SK-N-SH (cell line): ENCODE results near the gene UNC93B1. TPM values are rescaled to one million over a fixed set of nuclear protein-coding genes. Genes with fewer than 3 reads are reported as not detected.

ENCODE experiments used
- CTCF ChIA-PET: fragments of 300-600, 350-600 bp; formaldehyde crosslinking; extraction: SDS; loops from one replicate; lab custom pipeline; 2021; lab: Yijun Ruan, JAX
- POLR2A ChIA-PET: fragments of 350-600 bp; sonication (Branson Sonifier 250); formaldehyde crosslinking; extraction: SDS; loops from one replicate; lab custom pipeline; 2020; ENCODE audit warnings: antibody characterized with exemption, inconsistent platforms; lab: Yijun Ruan, JAX
- DNase-seq: peaks from one replicate; pipeline ENCODE4 v3.0.0; 2012
- H2AFZ ChIP-seq: fragments of 200-600 bp; sonication (generic); 2 replicates; pipeline ENCODE4 v1.8.1; 2016; ENCODE audit warnings: antibody characterized with exemption, mild to moderate bottlenecking, low read depth
- H3F3A ChIP-seq: fragments of 200-600 bp; sonication (generic); replicated peaks from 2 replicates; pipeline ENCODE3; 2016; ENCODE audit warnings: antibody characterized with exemption, mild to moderate bottlenecking; ENCODE audit not compliant: insufficient read depth
- H3K27ac ChIP-seq, 2 experiments: fragments of 200-500 bp in 1 of 2; fragments of 200-600 bp in 1 of 2; sonication (Bioruptor generic) in 1 of 2; sonication (generic), shearing (Covaris generic) in 1 of 2; 2 replicates each; pipeline versions ENCODE4 v1.5.1 to v1.6.1; 2014 to 2016; ENCODE audit warnings: low read depth in 2 of 2, inconsistent platforms in 1 of 2, low read length in 1 of 2, mild to moderate bottlenecking in 1 of 2, mixed read lengths in 1 of 2
- H3K27me3 ChIP-seq: fragments of 200-600 bp; sonication (generic), shearing (Covaris generic); 2 replicates; pipeline ENCODE4 v1.6.1; 2016; ENCODE audit warnings: mixed run types; ENCODE audit not compliant: insufficient read depth
- H3K36me3 ChIP-seq, 2 experiments: fragments of 200-500 bp in 1 of 2; fragments of 200-600 bp in 1 of 2; sonication (Bioruptor generic) in 1 of 2; sonication (generic) in 1 of 2; replicated peaks in 1 of 2; 2 replicates each; pipeline versions ENCODE3 to v1.5.1; 2014 to 2016; ENCODE audit warnings: low read length in 1 of 2, mild to moderate bottlenecking in 1 of 2; ENCODE audit not compliant: insufficient read depth in 2 of 2, control insufficient read depth in 1 of 2
- H3K4me1 ChIP-seq, 2 experiments: fragments of 200-500 bp in 1 of 2; fragments of 200-600 bp in 1 of 2; sonication (Bioruptor generic) in 1 of 2; sonication (generic), shearing (Covaris generic) in 1 of 2; 2 replicates each; pipeline versions ENCODE4 v1.5.1 to v1.6.1; 2014 to 2016; ENCODE audit warnings: low read depth in 1 of 2, low read length in 1 of 2, mixed run types in 1 of 2; ENCODE audit not compliant: insufficient read depth in 2 of 2, control insufficient read depth in 1 of 2
- H3K4me2 ChIP-seq: fragments of 200-600 bp; sonication (generic), shearing (Covaris generic); 2 replicates; pipeline ENCODE4 v1.6.1; 2017; ENCODE audit warnings: mixed run types
- H3K4me3 ChIP-seq, 2 experiments: fragments of 200-500 bp in 1 of 2; fragments of 200-600 bp in 1 of 2; sonication (Bioruptor generic) in 1 of 2; sonication (generic), shearing (Covaris generic) in 1 of 2; 2 replicates each; pipeline versions ENCODE4 v1.5.1 to v1.8.1; 2014 to 2016; ENCODE audit warnings: low read depth in 2 of 2, inconsistent platforms in 1 of 2, low read length in 1 of 2, mild to moderate bottlenecking in 1 of 2, mixed read lengths in 1 of 2, moderate library complexity in 1 of 2
- H3K79me2 ChIP-seq: fragments of 200-600 bp; sonication (generic); 2 replicates; pipeline ENCODE4 v1.8.1; 2017; ENCODE audit warnings: mild to moderate bottlenecking; ENCODE audit not compliant: insufficient read depth
- H3K9ac ChIP-seq: fragments of 200-600 bp; sonication (generic); 2 replicates; pipeline ENCODE4 v1.6.1; 2017; ENCODE audit warnings: mixed run types
- H3K9me2 ChIP-seq: fragments of 200-600 bp; sonication (generic); 2 replicates; pipeline ENCODE4 v1.6.1; 2017; ENCODE audit warnings: mixed run types
- H3K9me3 ChIP-seq: fragments of 200-600 bp; sonication (generic); 2 replicates; pipeline ENCODE4 v1.6.1; 2017; ENCODE audit warnings: mixed run types, mild to moderate bottlenecking, moderate library complexity
- H4K20me1 ChIP-seq: fragments of 200-600 bp; sonication (generic); 2 replicates; pipeline ENCODE4 v1.6.1; 2017; ENCODE audit warnings: mild to moderate bottlenecking, mixed run types; ENCODE audit not compliant: insufficient read depth
- ELF1 ChIP-seq: IDR thresholded peaks from 2 replicates; pipeline ENCODE4 v1.4.0; 2012
- EP300 ChIP-seq, 2 experiments: IDR thresholded peaks; 2 replicates each; pipeline versions ENCODE4 v1.4.0 to v1.6.1; 2012; ENCODE audit warnings: borderline replicate concordance in 1 of 2, low read depth in 1 of 2, low read length in 1 of 2
- EZH2phosphoT487 ChIP-seq: fragments of 200-600 bp; sonication (generic); IDR thresholded peaks from 2 replicates; pipeline ENCODE4 v1.6.1; 2017; ENCODE audit warnings: low read depth, mixed run types, mild to moderate bottlenecking, antibody characterized with exemption, moderate library complexity, borderline replicate concordance
- FOXJ3 ChIP-seq: sonication (generic); formaldehyde crosslinking; IDR thresholded peaks from 2 replicates; pipeline ENCODE4 v1.5.1; 2020; ENCODE audit warnings: mild to moderate bottlenecking, missing genetic modification reagents
- GABPA ChIP-seq: IDR thresholded peaks from 2 replicates; pipeline ENCODE4 v1.4.0; 2012; ENCODE audit warnings: low read depth, mild to moderate bottlenecking
- MAX ChIP-seq: IDR thresholded peaks from 2 replicates; pipeline ENCODE4 v1.4.0; 2012; ENCODE audit warnings: low read depth
- MEF2A ChIP-seq: IDR thresholded peaks from 2 replicates; pipeline ENCODE4 v1.4.0; 2012; ENCODE audit warnings: low read depth, borderline replicate concordance
- MXI1 ChIP-seq: IDR thresholded peaks from 2 replicates; pipeline ENCODE4 v1.6.1; 2012; ENCODE audit warnings: mild to moderate bottlenecking, low read depth, low read length, improper control_type of control experiment
- NFIC ChIP-seq: IDR thresholded peaks from 2 replicates; pipeline ENCODE4 v1.4.0; 2012; ENCODE audit warnings: borderline replicate concordance
- PBX3 ChIP-seq: IDR thresholded peaks from 2 replicates; pipeline ENCODE4; 2012
- RAD21 ChIP-seq: IDR thresholded peaks from 2 replicates; pipeline ENCODE4 v1.6.1; 2012; ENCODE audit warnings: mild to moderate bottlenecking, low read length
- REST ChIP-seq: IDR thresholded peaks from 2 replicates; pipeline ENCODE4 v1.6.1; 2012; ENCODE audit warnings: mild to moderate bottlenecking, low read depth, low read length, moderate library complexity
- RFX5 ChIP-seq: IDR thresholded peaks from 2 replicates; pipeline ENCODE4 v1.6.1; 2012; ENCODE audit warnings: mild to moderate bottlenecking, improper control_type of control experiment, low read length
- SIN3A ChIP-seq: IDR thresholded peaks from 2 replicates; pipeline ENCODE4 v1.6.1; 2012; ENCODE audit warnings: low read depth, mild to moderate bottlenecking, low read length, moderate library complexity, borderline replicate concordance
- SMC3 ChIP-seq: IDR thresholded peaks from 2 replicates; pipeline ENCODE4 v1.6.1; 2012; ENCODE audit warnings: low read depth, low read length, improper control_type of control experiment
- TAF1 ChIP-seq: IDR thresholded peaks from 2 replicates; pipeline ENCODE4 v1.6.1; 2012; ENCODE audit warnings: low read depth, mild to moderate bottlenecking, low read length, moderate library complexity, borderline replicate concordance
- USF1 ChIP-seq: IDR thresholded peaks from 2 replicates; pipeline ENCODE4 v1.4.0; 2012; ENCODE audit warnings: low read depth, borderline replicate concordance
- WGBS: methylation state at CpG from one replicate; pipeline ENCODE4 v1.1.6; 2017; ENCODE audit warnings: low lambda C conversion rate; 5-methylcytosine and 5-hydroxymethylcytosine counted together
- polyA plus RNA-seq, 3 experiments: library from polyadenylated mRNA; depleted of rRNA; stranded (reverse); fragments of >200 nt; gene quantifications; 2 replicates each; pipeline ENCODE4 v1.2.3, GENCODE V29; 2012
- TF ChIP-seq, protein P1 (sequence below): fragments of 200-600 bp; sonication (generic); IDR thresholded peaks from 2 replicates; pipeline ENCODE4 v1.6.1; 2017; ENCODE audit warnings: antibody characterized with exemption, mild to moderate bottlenecking, moderate library complexity

Gene UNC93B1
- polyA plus RNA-seq, 1 of the 3 experiments (the other 2 are of a cell fraction), result 28.9 TPM

DNA sequence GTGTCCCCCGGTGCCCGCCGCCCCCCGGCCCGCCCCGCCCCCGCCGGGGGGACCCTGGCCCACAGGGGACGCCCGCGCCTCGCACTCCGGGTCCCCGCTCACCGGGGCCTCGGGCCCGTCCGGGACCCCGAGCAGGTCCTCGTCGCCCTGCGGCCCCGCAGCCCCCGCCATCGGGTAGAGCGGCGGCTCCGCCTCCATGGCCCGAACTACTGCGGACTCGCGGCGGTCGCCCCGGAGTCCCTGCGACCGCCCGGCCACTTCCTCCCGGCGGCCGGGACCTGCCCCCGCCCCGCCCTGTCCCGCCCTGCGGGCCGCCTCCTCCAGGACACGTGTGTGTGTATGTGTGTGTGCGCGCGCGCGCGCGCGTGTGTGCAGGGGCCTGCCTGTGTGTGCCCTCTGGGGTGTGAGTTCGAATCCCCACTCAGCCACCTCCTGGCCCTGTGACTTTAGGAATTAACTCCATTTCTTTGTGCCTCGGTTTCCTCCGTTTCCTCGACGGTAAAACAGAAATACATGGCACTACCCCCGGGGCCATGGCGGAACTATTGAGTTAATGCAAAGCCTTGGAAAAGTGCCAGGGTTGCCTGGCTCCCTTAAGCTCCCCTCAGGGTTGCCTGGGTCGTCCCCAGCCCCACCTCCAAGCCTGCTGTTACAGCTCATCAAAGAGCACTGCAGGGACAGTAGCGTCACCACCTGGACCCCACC is at the start of gene UNC93B1 (continued):
- no peak for TF ChIP-seq REST
- TF ChIP-seq, all 33 proteins: peak for 7

- WGBS, result 96% methylated on average over 3 of the region's 9 CpGs
- Histone ChIP-seq H3K4me2 (no peak overlapping the region), H4K20me1 (no peaks in the 10 kb centered on the region), H3K4me1 (peaks cover 0 to 10% of the 10 kb centered on the region in 2 experiments; a peak in 1 of 4 replicates), H3K27ac (no peak overlapping the region), H3K9me2 (no peaks in the 10 kb centered on the region), H3K9me3 (no peaks in the 10 kb centered on the region), H3K4me3 (no peak overlapping the region), H3K36me3 (peaks cover 0 to 8% of the 10 kb centered on the region in 2 experiments), H3K9ac (no peak overlapping the region), H3F3A (no peaks in the 10 kb centered on the region), H3K27me3 (no peaks in the 10 kb centered on the region), H2AFZ (no peak overlapping the region), H3K79me2 (no peaks in the 10 kb centered on the region)
- CTCF ChIA-PET, result interaction anchor here (0.8 kb wide), 1 partner anchor 16 kb away, joined by 3 read pairs; no protein-coding TSS in a partner anchor
- POLR2A ChIA-PET, result interaction anchor here (1.1 kb wide), 1 partner anchor 8 kb away, joined by 3 read pairs; no protein-coding TSS in a partner anchor
- TF ChIP-seq GABPA (no peak), EZH2phosphoT487 (no peak), SMC3 (no peak), TAF1 (no peak), NFIC (no peak), RFX5 (no peak), MAX (no peak), MXI1 (no peak), SIN3A (no peak), REST (no peak), RAD21 (no peak), ELF1 (no peak), MEF2A (no peak), FOXJ3 (CRISPR knock-in tag) (no peak), PBX3 (no peak), EP300 (IDR thresholded peaks at IDR 0.05; ENCODE audit: borderline replicate concordance in 1 of 2, low read depth in 1 of 2, low read length in 1 of 2) (no peak), USF1 (no peak)
- TF ChIP-seq, protein P1, sequence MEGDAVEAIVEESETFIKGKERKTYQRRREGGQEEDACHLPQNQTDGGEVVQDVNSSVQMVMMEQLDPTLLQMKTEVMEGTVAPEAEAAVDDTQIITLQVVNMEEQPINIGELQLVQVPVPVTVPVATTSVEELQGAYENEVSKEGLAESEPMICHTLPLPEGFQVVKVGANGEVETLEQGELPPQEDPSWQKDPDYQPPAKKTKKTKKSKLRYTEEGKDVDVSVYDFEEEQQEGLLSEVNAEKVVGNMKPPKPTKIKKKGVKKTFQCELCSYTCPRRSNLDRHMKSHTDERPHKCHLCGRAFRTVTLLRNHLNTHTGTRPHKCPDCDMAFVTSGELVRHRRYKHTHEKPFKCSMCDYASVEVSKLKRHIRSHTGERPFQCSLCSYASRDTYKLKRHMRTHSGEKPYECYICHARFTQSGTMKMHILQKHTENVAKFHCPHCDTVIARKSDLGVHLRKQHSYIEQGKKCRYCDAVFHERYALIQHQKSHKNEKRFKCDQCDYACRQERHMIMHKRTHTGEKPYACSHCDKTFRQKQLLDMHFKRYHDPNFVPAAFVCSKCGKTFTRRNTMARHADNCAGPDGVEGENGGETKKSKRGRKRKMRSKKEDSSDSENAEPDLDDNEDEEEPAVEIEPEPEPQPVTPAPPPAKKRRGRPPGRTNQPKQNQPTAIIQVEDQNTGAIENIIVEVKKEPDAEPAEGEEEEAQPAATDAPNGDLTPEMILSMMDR, result no peak
- no peak for DNase-seq
Measured at GRCh38 chr11:68053117-68053516, 49.2 kb upstream of the UNC93B1 start.
